Caco-2 (cell line): ENCODE measurements around the gene FAM83E. TPM values are rescaled to one million over a fixed set of nuclear protein-coding genes. Genes with fewer than 3 reads are reported as not detected.

Experiments
- BruUV-seq: library from RNA; stranded (reverse); fragments of 400-500 nt; replicated peaks from 2 replicates; lab custom pipeline; 2021; lab: Mats Ljungman, UMichigan
- CTCF ChIA-PET: fragments of 300-600 bp; sonication (Branson Sonifier 250); formaldehyde crosslinking; loops from one replicate; lab custom pipeline; 2022; ENCODE audit warnings: antibody characterized with exemption; lab: Charles Lee
- POLR2A ChIA-PET: fragments of 300-600 bp; sonication (Branson Sonifier 250); formaldehyde crosslinking; loops from one replicate; lab custom pipeline; 2022; ENCODE audit warnings: antibody characterized with exemption; lab: Charles Lee
- DNase-seq, 2 experiments: peaks; one replicate each; pipeline versions ENCODE4 v3.0.0 to v3.0.0-alpha.2; 2020 to 2022
- H3K27me3 ChIP-seq: replicated peaks from 2 replicates; pipeline ENCODE4 v1.6.0; 2011; ENCODE audit warnings: low read length; ENCODE audit not compliant: control insufficient read depth, insufficient read depth
- H3K36me3 ChIP-seq: 2 replicates; pipeline ENCODE4 v1.5.1; 2011; ENCODE audit warnings: low read length; ENCODE audit not compliant: control insufficient read depth, insufficient read depth
- H3K4me1 ChIP-seq: fragments of 250-450 bp; sonication (Bioruptor Pico); 2 replicates; pipeline ENCODE4 v1.5.1; 2020; ENCODE audit warnings: mild to moderate bottlenecking
- H3K4me3 ChIP-seq: 2 replicates; pipeline ENCODE4 v1.5.1; 2011; ENCODE audit warnings: low read depth, mild to moderate bottlenecking, control low read depth, low read length
- H3K9me3 ChIP-seq: fragments of 250-450 bp; sonication (Bioruptor Pico); 2 replicates; pipeline ENCODE4 v1.5.1; 2020; ENCODE audit warnings: mild to moderate bottlenecking, moderate library complexity
- H3K27ac Mint-ChIP-seq: one replicate; pipeline ENCODE4 v1.8.0; 2022; ENCODE audit warnings: mixed read lengths; ENCODE audit not compliant: unreplicated experiment
- H3K27me3 Mint-ChIP-seq: one replicate; pipeline ENCODE4 v1.8.0; 2022; ENCODE audit warnings: mixed read lengths; ENCODE audit not compliant: insufficient read depth, unreplicated experiment
- H3K36me3 Mint-ChIP-seq: one replicate; pipeline ENCODE4 v1.8.0; 2022; ENCODE audit warnings: mild to moderate bottlenecking, mixed read lengths; ENCODE audit not compliant: insufficient read depth, unreplicated experiment
- H3K4me1 Mint-ChIP-seq: one replicate; pipeline ENCODE4 v1.8.0; 2022; ENCODE audit warnings: low read depth, mixed read lengths; ENCODE audit not compliant: unreplicated experiment
- H3K4me3 Mint-ChIP-seq: one replicate; pipeline ENCODE4 v1.8.0; 2022; ENCODE audit warnings: mild to moderate bottlenecking, moderate library complexity, mixed read lengths; ENCODE audit not compliant: unreplicated experiment
- H3K9me3 Mint-ChIP-seq: one replicate; pipeline ENCODE4 v1.8.0; 2022; ENCODE audit warnings: mixed read lengths; ENCODE audit not compliant: unreplicated experiment
- CTCF ChIP-seq, 2 experiments: fragments of 200-600 bp in 1 of 2; IDR thresholded peaks; 1 replicate in 1 of 2; 2 replicates in 1 of 2; pipeline versions ENCODE4 v1.5.1 to v1.8.0; 2011 to 2022; ENCODE audit warnings: antibody characterized with exemption in 1 of 2, control low read depth in 1 of 2, inconsistent platforms in 1 of 2, low read depth in 1 of 2, low read length in 1 of 2, mild to moderate bottlenecking in 1 of 2, moderate library complexity in 1 of 2; ENCODE audit not compliant: insufficient read depth in 1 of 2, severe bottlenecking in 1 of 2, unreplicated experiment in 1 of 2
- intact Hi-C: fragments of 100-400 bp; cut with micrococcal nuclease; formaldehyde crosslinking; loops from one replicate; pipeline ENCODE4 v1.10.0; 2022; ENCODE audit not compliant: unreplicated experiment
- total RNA-seq: library from RNA; stranded (reverse); gene quantifications from 2 replicates; pipeline ENCODE4 v1.2.3, GENCODE V29; 2022

Gene FAM83E
- total RNA-seq, 1 experiment from 2014 or later, result 6.8 TPM

DNA sequence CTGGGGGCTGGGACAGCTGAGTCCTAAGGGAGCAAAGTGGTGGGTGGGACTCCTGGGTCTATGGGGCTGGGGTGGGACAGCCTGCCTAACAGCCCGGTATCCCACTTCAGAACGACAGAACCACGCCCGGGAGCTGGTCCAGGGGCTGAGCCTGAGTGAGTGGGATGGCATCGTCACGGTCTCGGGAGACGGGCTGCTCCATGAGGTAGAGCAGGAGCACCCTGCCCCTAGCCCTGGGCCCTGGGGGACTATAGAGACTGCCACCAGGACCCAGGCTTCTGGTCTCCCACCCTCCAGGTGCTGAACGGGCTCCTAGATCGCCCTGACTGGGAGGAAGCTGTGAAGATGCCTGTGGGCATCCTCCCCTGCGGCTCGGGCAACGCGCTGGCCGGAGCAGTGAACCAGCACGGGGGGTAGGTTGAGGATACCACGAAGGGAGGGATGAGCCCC lies 13.0 kb upstream of the FAM83E start:
- DNase-seq, result no peak
- POLR2A ChIA-PET, result interaction anchor here (0.6 kb wide), 1 partner anchor 368 kb away, joined by 4 read pairs; no protein-coding TSS in a partner anchor

DNA sequence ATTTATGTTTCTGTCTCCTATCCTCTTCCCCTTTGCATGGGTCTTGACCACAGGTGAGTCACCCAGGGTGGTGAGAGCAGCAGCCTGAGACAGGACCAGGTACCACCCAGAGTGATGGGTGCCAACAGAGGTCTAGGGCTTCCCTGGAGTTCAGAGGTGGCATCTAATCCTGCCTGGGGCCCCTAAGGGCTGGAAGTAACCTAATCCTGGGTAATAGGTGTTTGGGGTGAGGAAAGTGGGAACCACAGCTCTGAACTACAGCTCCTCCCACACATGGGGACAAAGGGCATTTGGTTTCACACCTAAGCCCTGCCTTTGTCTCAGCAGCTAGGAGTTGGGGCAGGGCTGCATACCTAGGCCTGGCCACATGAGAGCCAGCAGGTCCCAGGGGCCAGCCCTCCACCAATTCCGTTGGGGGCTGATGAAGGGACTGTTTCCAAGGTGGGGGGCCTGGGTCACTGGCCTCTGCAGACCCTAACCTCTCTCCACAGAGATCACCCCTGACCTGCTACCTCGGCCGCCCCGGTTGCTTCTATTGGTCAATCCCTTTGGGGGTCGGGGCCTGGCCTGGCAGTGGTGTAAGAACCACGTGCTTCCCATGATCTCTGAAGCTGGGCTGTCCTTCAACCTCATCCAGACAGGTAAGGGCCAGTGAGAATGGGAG lies 12.5 kb upstream of the FAM83E start:
- Histone ChIP-seq H3K36me3 (peaks cover 1% of the 10 kb centered on the region; the same call in 1 of the 2 replicates), H3K9me3 (no peaks in the 10 kb centered on the region), H3K4me1 (peaks cover 54% of the 10 kb centered on the region), H3K4me3 (no peak overlapping the region), H3K27me3 (no peaks in the 10 kb centered on the region)
- Mint-ChIP-seq H3K4me1 (peaks cover 36% of the 10 kb centered on the region), H3K36me3 (peaks cover 88% of the 10 kb centered on the region), H3K9me3 (no peaks in the 10 kb centered on the region), H3K27me3 (no peaks in the 10 kb centered on the region), H3K27ac (peak overlapping the region; percentile 79), H3K4me3 (peak overlapping the region; percentile 56)
- intact Hi-C loops, result no loop called here
- no TSS peak for BruUV-seq
- peak; percentile 81 to 85 for DNase-seq
- no peak for TF ChIP-seq CTCF (IDR thresholded peaks at IDR 0.05; ENCODE audit: insufficient read depth in 1 of 2, low read depth in 1 of 2, low read length in 1 of 2, severe bottlenecking in 1 of 2, unreplicated experiment in 1 of 2)
- ChIA-PET CTCF (interaction anchor here (0.6 to 0.9 kb wide), 3 partner anchors 13 to 112 kb away, joined by 3 to 9 read pairs (median 3); partner anchors contain the start of gene FAM83E), POLR2A (interaction anchor here (0.5 to 0.7 kb wide), 3 partner anchors 8 to 369 kb away, joined by 4 to 11 read pairs (median 6); partner anchors contain the start of genes RPL18 and SPHK2)

More for the DNA sequence above, 13.0 kb upstream of the FAM83E start:
- H3K9me3 Mint-ChIP-seq, result no peaks in the 10 kb centered on the region
- no peak overlapping the region for H3K4me3 ChIP-seq
- peaks cover 1% of the 10 kb centered on the region; the same call in 1 of the 2 replicates for H3K36me3 ChIP-seq
- intact Hi-C loops, result no loop called here
- peak overlapping the region; percentile 79 for H3K27ac Mint-ChIP-seq
- peaks cover 60% of the 10 kb centered on the region for H3K4me1 ChIP-seq
- peak overlapping the region; percentile 56 for H3K4me3 Mint-ChIP-seq
- no peaks in the 10 kb centered on the region for H3K27me3 Mint-ChIP-seq
- no peaks in the 10 kb centered on the region for H3K9me3 ChIP-seq
- CTCF ChIA-PET, result no interaction called here
- no peaks in the 10 kb centered on the region for H3K27me3 ChIP-seq
- no peak for TF ChIP-seq CTCF (IDR thresholded peaks at IDR 0.05; ENCODE audit: insufficient read depth in 1 of 2, low read depth in 1 of 2, low read length in 1 of 2, severe bottlenecking in 1 of 2, unreplicated experiment in 1 of 2)
- H3K4me1 Mint-ChIP-seq, result peaks cover 36% of the 10 kb centered on the region
- H3K36me3 Mint-ChIP-seq, result peaks cover 93% of the 10 kb centered on the region
- BruUV-seq, result no TSS peak

DNA sequence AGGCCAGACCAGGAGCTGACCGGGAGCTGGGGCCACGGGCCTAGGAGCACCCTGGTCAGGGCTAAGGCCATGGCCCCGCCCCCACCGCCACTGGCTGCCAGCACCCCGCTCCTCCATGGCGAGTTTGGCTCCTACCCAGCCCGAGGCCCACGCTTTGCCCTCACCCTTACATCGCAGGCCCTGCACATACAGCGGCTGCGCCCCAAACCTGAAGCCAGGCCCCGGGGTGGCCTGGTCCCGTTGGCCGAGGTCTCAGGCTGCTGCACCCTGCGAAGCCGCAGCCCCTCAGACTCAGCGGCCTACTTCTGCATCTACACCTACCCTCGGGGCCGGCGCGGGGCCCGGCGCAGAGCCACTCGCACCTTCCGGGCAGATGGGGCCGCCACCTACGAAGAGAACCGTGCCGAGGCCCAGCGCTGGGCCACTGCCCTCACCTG lies 11.0 kb upstream of the FAM83E start:
- TF ChIP-seq CTCF (IDR thresholded peaks at IDR 0.05; ENCODE audit: insufficient read depth in 1 of 2, low read depth in 1 of 2, low read length in 1 of 2, severe bottlenecking in 1 of 2, unreplicated experiment in 1 of 2), result no peak
- H3K36me3 Mint-ChIP-seq, result peaks cover 73% of the 10 kb centered on the region

More for the DNA sequence above, 11.0 kb upstream of the FAM83E start:
- Mint-ChIP-seq H3K27me3 (no peaks in the 10 kb centered on the region), H3K27ac (peak overlapping the region; percentile 87), H3K4me1 (peaks cover 36% of the 10 kb centered on the region), H3K9me3 (no peaks in the 10 kb centered on the region), H3K4me3 (peak overlapping the region; percentile 87)
- no peaks in the 10 kb centered on the region for H3K27me3 ChIP-seq
- H3K36me3 ChIP-seq, result no peaks in the 10 kb centered on the region; the same call in 1 of the 2 replicates
- BruUV-seq, result no TSS peak
- POLR2A ChIA-PET, result no interaction called here
- peaks cover 42% of the 10 kb centered on the region for H3K4me1 ChIP-seq
- H3K4me3 ChIP-seq, result peak overlapping the region; percentile 63
- CTCF ChIA-PET, result no interaction called here
- intact Hi-C loops, result no loop called here
- H3K9me3 ChIP-seq, result no peaks in the 10 kb centered on the region
- DNase-seq, result no peak
